Tibial nerve (tissue), 4 donors: ENCODE measurements around the gene CHN2.

ENCODE experiments used
- CTCF ChIP-seq, 5 experiments: fragments of 200-600 bp in 3 of 5; fragments of 450-650 bp in 2 of 5; sonication (generic) in 3 of 5; IDR thresholded peaks; one replicate each; pipeline ENCODE4 v1.5.1; 2016 to 2019; ENCODE audit warnings: antibody characterized with exemption in 5 of 5, mild to moderate bottlenecking in 3 of 5, moderate library complexity in 2 of 5
- EP300 ChIP-seq, 2 donors: sonication (generic); formaldehyde crosslinking; IDR thresholded peaks; one replicate each; pipeline ENCODE4 v1.6.1; 2017; ENCODE audit warnings: antibody characterized with exemption in 2 of 2, mild to moderate bottlenecking in 1 of 2

- TF ChIP-seq CTCF (IDR thresholded peaks at IDR 0.05), result no peak
- TF ChIP-seq EP300 (IDR thresholded peaks at IDR 0.05), result no peak
Measured at GRCh38 chr7:29282819-29283414, 88.3 kb downstream of the CHN2 start.
